K562 (cell line): ENCODE measurements around the gene EHD2. TPM values are rescaled to one million over a fixed set of nuclear protein-coding genes. Genes with fewer than 3 reads are reported as not detected.
A peak's percentile ranks its signal among the peaks of the same experiment; 100 is the strongest.

Experiments used
- ATAC-seq: fragments of 200-7000 bp; cut with Tn5 transposase; 3 replicates; pipeline ENCODE4 v1.9.1; 2020; ENCODE audit warnings: moderate library complexity
- BruUV-seq: library from RNA; stranded (reverse); fragments of 400-500 nt; replicated peaks from 2 replicates; lab custom pipeline; 2021; lab: Mats Ljungman, UMichigan
- CTCF ChIA-PET: fragments of 300-600 bp; formaldehyde crosslinking; extraction: SDS; loops from one replicate; lab custom pipeline; 2021; ENCODE audit warnings: low intra/inter-chr PET ratio; lab: Yijun Ruan, JAX
- POLR2A ChIA-PET: fragments of 300-600, 350-650 bp; sonication (Branson Sonifier 250); formaldehyde crosslinking; extraction: SDS; loops from one replicate; lab custom pipeline; 2021; ENCODE audit warnings: antibody characterized with exemption, inconsistent platforms; lab: Yijun Ruan, JAX
- DNase-seq, 4 experiments: peaks; one replicate each; pipeline versions ENCODE4 v3.0.0 to v3.0.0-alpha.2; 2011 to 2018; ENCODE audit warnings: low spot score in 3 of 4, mixed read lengths in 3 of 4; ENCODE audit errors: extremely low read depth in 1 of 4
- FAIRE-seq: peaks from 2 replicates; lab custom pipeline; 2011; peaks lifted over from hg19 to GRCh38; lab: Jason Lieb, UNC
- H2AFZ ChIP-seq: 2 replicates; pipeline ENCODE4 v1.6.0; 2011; ENCODE audit warnings: low read depth, low read length, control low read depth, inconsistent platforms
- H3K27ac ChIP-seq: fragments of 200-600 bp; 3 replicates; pipeline ENCODE4 v1.8.0; 2011; ENCODE audit warnings: low read depth, mild to moderate bottlenecking, control low read depth, inconsistent platforms, low read length, moderate library complexity, mixed read lengths; ENCODE audit errors: extremely low read depth
- H3K27me3 ChIP-seq, 2 experiments: fragments of 300-600 bp in 1 of 2; 2 replicates in 1 of 2; 3 replicates in 1 of 2; pipeline versions ENCODE4 v1.6.0 to v1.8.0; 2011; ENCODE audit warnings: inconsistent platforms in 2 of 2, low read length in 2 of 2, mild to moderate bottlenecking in 1 of 2, mixed read lengths in 1 of 2, moderate library complexity in 1 of 2; ENCODE audit not compliant: control insufficient read depth in 2 of 2, insufficient read depth in 2 of 2
- H3K36me3 ChIP-seq: fragments of 300-600 bp; 3 replicates; pipeline ENCODE4 v1.8.0; 2011; ENCODE audit warnings: mild to moderate bottlenecking, low read length, inconsistent platforms; ENCODE audit not compliant: control insufficient read depth, insufficient read depth
- H3K4me1 ChIP-seq, 2 experiments: fragments of 200-600 bp in 1 of 2; replicated peaks in 1 of 2; 2 replicates in 1 of 2; 3 replicates in 1 of 2; pipeline versions ENCODE4 v1.5.1 to v1.8.0; 2011; ENCODE audit warnings: inconsistent platforms in 2 of 2, low read length in 2 of 2, mild to moderate bottlenecking in 1 of 2, mixed read lengths in 1 of 2, moderate library complexity in 1 of 2; ENCODE audit not compliant: control insufficient read depth in 2 of 2, insufficient read depth in 2 of 2
- H3K4me2 ChIP-seq: 2 replicates; pipeline ENCODE4 v1.6.1; 2011; ENCODE audit warnings: low read length, control low read depth, inconsistent platforms, mixed read lengths; ENCODE audit not compliant: insufficient read depth
- H3K4me3 ChIP-seq: fragments of 200-600 bp; sonication (generic), shearing (Covaris generic); 2 replicates; pipeline ENCODE4 v1.5.1; 2016; ENCODE audit warnings: control low read depth, inconsistent platforms
- H3K79me2 ChIP-seq: fragments of 200-600 bp; 3 replicates; pipeline ENCODE4 v1.8.0; 2011; ENCODE audit warnings: low read length, inconsistent platforms; ENCODE audit not compliant: control insufficient read depth, insufficient read depth
- H3K9ac ChIP-seq, 2 experiments: 2 replicates each; pipeline versions ENCODE4 v1.6.0 to v1.6.1; 2011; ENCODE audit warnings: low read depth in 2 of 2, low read length in 2 of 2, control low read depth in 1 of 2, inconsistent platforms in 1 of 2, mild to moderate bottlenecking in 1 of 2, mixed read lengths in 1 of 2; ENCODE audit not compliant: insufficient read depth in 1 of 2
- H3K9me1 ChIP-seq: one replicate; pipeline ENCODE4 v1.6.0; 2011; ENCODE audit warnings: inconsistent platforms, mild to moderate bottlenecking, low read length, moderate library complexity; ENCODE audit not compliant: control insufficient read depth, insufficient read depth
- H3K9me3 ChIP-seq: replicated peaks from 2 replicates; pipeline ENCODE4 v1.5.1; 2011; ENCODE audit warnings: low read depth, low read length, inconsistent platforms; ENCODE audit not compliant: control insufficient read depth, insufficient read depth
- H4K20me1 ChIP-seq: replicated peaks from 2 replicates; pipeline ENCODE4 v1.6.1; 2011; ENCODE audit warnings: low read length, inconsistent platforms, mixed read lengths; ENCODE audit not compliant: control insufficient read depth, insufficient read depth
- ATF7 ChIP-seq: fragments of 450-650 bp; IDR thresholded peaks from 2 replicates; pipeline ENCODE4 v1.7.1; 2014; ENCODE audit warnings: mild to moderate bottlenecking, moderate library complexity
- E2F6 ChIP-seq, 2 experiments: IDR thresholded peaks; 2 replicates each; pipeline ENCODE4 v1.6.1; 2011; ENCODE audit warnings: borderline replicate concordance in 1 of 2, control low read depth in 1 of 2, low read depth in 1 of 2, low read length in 1 of 2, mild to moderate bottlenecking in 1 of 2, mixed read lengths in 1 of 2, moderate library complexity in 1 of 2; ENCODE audit not compliant: insufficient read depth in 1 of 2, insufficient read length in 1 of 2, poor library complexity in 1 of 2, severe bottlenecking in 1 of 2; ENCODE audit errors: extremely low read depth in 1 of 2
- KHSRP ChIP-seq: fragments of 450-650 bp; IDR thresholded peaks from 2 replicates; pipeline ENCODE4 v1.6.1; 2017
- MGA ChIP-seq: fragments of 450-650 bp; IDR thresholded peaks from 2 replicates; pipeline ENCODE4 v1.6.1; 2016; ENCODE audit warnings: mild to moderate bottlenecking, moderate library complexity
- XRCC4 ChIP-seq: IDR thresholded peaks from one replicate; pipeline ENCODE4 v1.6.1; 2011; ENCODE audit not compliant: insufficient read depth, insufficient read length; ENCODE audit errors: extremely low read depth
- ZNF444 ChIP-seq: fragments of 250-450 bp; sonication (Bioruptor Pico); IDR thresholded peaks from 2 replicates; pipeline ENCODE4 v1.4.0; 2020; ENCODE audit warnings: mild to moderate bottlenecking, moderate library complexity
- ZNF551 ChIP-seq: fragments of 250-450 bp; sonication (Bioruptor Pico); IDR thresholded peaks from 2 replicates; pipeline ENCODE4 v1.5.0; 2021; ENCODE audit warnings: mild to moderate bottlenecking, moderate library complexity
- WGBS: fragments of 100-300 bp; shearing (Covaris generic); methylation state at CpG from one replicate; pipeline ENCODE4 v1.1.6; 2016; ENCODE audit warnings: low coverage, mixed read lengths; ENCODE audit not compliant: insufficient coverage; ENCODE audit errors: missing lambda C conversion rate; 5-methylcytosine and 5-hydroxymethylcytosine counted together
- in situ Hi-C: fragments of 300-500 bp; cut with MboI; formaldehyde crosslinking; loops from 4 replicates; pipeline ENCODE4 v1.15.0; 2018; ENCODE audit warnings: inconsistent platforms, mixed read lengths
- intact Hi-C: fragments of 100-400 bp; cut with micrococcal nuclease; formaldehyde crosslinking; loops from 2 replicates; pipeline ENCODE4 v1.14.2; 2022
- polyA plus RNA-seq, 8 experiments: library from polyadenylated mRNA; depleted of rRNA in 4 of 8; stranded (reverse) in 5 of 8; unstranded in 3 of 8; fragments of >200 nt; fragmentation: Nextera tagmentation in 2 of 8; fragmentation: Illumina TruSeq in 1 of 8; extraction: Ambion mirVana in 2 of 8; extraction: Trizol in 1 of 8; gene quantifications; 2 replicates each; pipeline versions ENCODE4 v1.2.1 to v1.2.3, GENCODE V29; 2011 to 2014; ENCODE audit warnings: inconsistent platforms in 1 of 8, missing spikeins in 1 of 8
- total RNA-seq, 7 experiments: library from RNA; depleted of rRNA in 6 of 7; stranded (reverse); fragments of >200 nt in 6 of 7; fragmentation: Illumina TruSeq in 2 of 7; extraction: Trizol in 2 of 7; gene quantifications; 2 replicates each; pipeline versions ENCODE4 v1.2.1 to v1.2.3, GENCODE V29; 2011 to 2021; ENCODE audit warnings: low replicate concordance in 1 of 7

EHD2 gene
- total and polyA plus RNA-seq, 9 of the 15 experiments (the other 6 are each of a cell fraction or from before 2014, with no cell fraction given) = 1.7 to 32.2 (median 3.0) TPM

- peak within 1 kb of the TSS; percentile 85 for H3K4me3 ChIP-seq
- H3K4me2 ChIP-seq = peak within 1 kb of the TSS; percentile 72
- ChIA-PET POLR2A (interaction anchor here (0.6 to 3.6 kb wide), 11 partner anchors 9 to 518 kb away, joined by 3 to 17 read pairs (median 5); partner anchors contain the start of gene EHD2), CTCF (interaction anchor here (2.7 kb wide), 1 partner anchor 32 kb away, joined by 37 read pairs; the partner anchor contains the start of gene EHD2)
- no peaks in the 10 kb centered on the region for H3K9me3 ChIP-seq
- peak within 1 kb of the TSS; percentile 94 for H3K27ac ChIP-seq
- TSS peak; percentile 95 for BruUV-seq
- H3K9ac ChIP-seq = peak within 1 kb of the TSS; percentile 90 to 96
- WGBS = 1% methylated on average over 51 of the region's 53 CpGs
- H2AFZ ChIP-seq = peak within 1 kb of the TSS; percentile 99
- H3K79me2 ChIP-seq = peaks cover 45% of the 10 kb centered on the region
- in situ Hi-C loops (no loop called here), intact Hi-C loops (no loop called here)
- ATAC-seq (peak; percentile 84), DNase-seq (peak; percentile 81 to 97 (median 89)), FAIRE-seq (peak; percentile 95)
- H3K4me1 ChIP-seq = peaks cover 29 to 38% of the 10 kb centered on the region in 2 experiments
- H3K9me1 ChIP-seq = peaks cover 2% of the 10 kb centered on the region
- peaks cover 51% of the 10 kb centered on the region for H3K36me3 ChIP-seq
- H4K20me1 ChIP-seq = peaks cover 4% of the 10 kb centered on the region; the same call in 1 of the 2 replicates
- H3K27me3 ChIP-seq = no peaks in the 10 kb centered on the region
- TF ChIP-seq XRCC4 (no peak), E2F6 (IDR thresholded peaks at IDR 0.05; ENCODE audit: borderline replicate concordance in 1 of 2, extremely low read depth in 1 of 2, insufficient read depth in 1 of 2, insufficient read length in 1 of 2, low read depth in 1 of 2, low read length in 1 of 2, poor library complexity in 1 of 2, severe bottlenecking in 1 of 2) (peak in 1 of 2 experiments; percentile 20), ZNF444 (CRISPR knock-in tag) (no peak), ATF7 (peak; percentile 84), ZNF551 (no peak), KHSRP (no peak), MGA (no peak; the same call in 1 of the 2 replicates)
Observed at GRCh38 chr19:47745010-47745901, 32.0 kb downstream of the EHD2 start, which contains the start of gene NOP53. TSS of gene NOP53 (plus strand) at chr19:47745546. CDS start at chr19:47745560, 14 bp downstream.
